HCT116 (cell line): ENCODE data around the gene MRPS27. TPM values are rescaled to one million over a fixed set of nuclear protein-coding genes. Genes with fewer than 3 reads are reported as not detected.

Experiments
- ATAC-seq: fragments of 200-7000 bp; cut with Tn5 transposase; 2 replicates; pipeline ENCODE4 v1.9.1; 2020; ENCODE audit warnings: mild to moderate bottlenecking, moderate library complexity
- BruUV-seq: library from RNA; stranded (reverse); fragments of 400-500 nt; replicated peaks from 2 replicates; lab custom pipeline; 2021; lab: Mats Ljungman, UMichigan
- CTCF ChIA-PET: fragments of 300-600 bp; sonication (Branson Sonifier 250); formaldehyde crosslinking; loops from one replicate; lab custom pipeline; 2021; ENCODE audit warnings: antibody characterized with exemption; lab: Charles Lee
- POLR2A ChIA-PET: fragments of 300-600, 350-600 bp; sonication (Branson Sonifier 250); formaldehyde crosslinking; loops from one replicate; lab custom pipeline; 2021; ENCODE audit warnings: antibody characterized with exemption; lab: Charles Lee
- RAD21 ChIA-PET, 2 experiments: fragments of 300-600 bp; sonication (Branson Sonifier 250); formaldehyde crosslinking; loops; one replicate each; lab custom pipeline; 2023; ENCODE audit warnings: low total read pairs in 2 of 2; ENCODE audit not compliant: uncharacterized antibody in 2 of 2, unreplicated experiment in 2 of 2, low non-redundant PET in 1 of 2; lab: Charles Lee
- DNase-seq: peaks from one replicate; pipeline ENCODE4 v3.0.0-alpha.2; 2010; ENCODE audit warnings: low read depth, low spot score
- H2AFZ ChIP-seq: fragments of 200-600 bp; shearing (Covaris generic), sonication (generic); 2 replicates; pipeline ENCODE4 v1.6.1; 2017; ENCODE audit warnings: low read depth, mixed run types, mixed read lengths, antibody characterized with exemption, low read length; ENCODE audit not compliant: poor library complexity, severe bottlenecking
- H3K27ac ChIP-seq: 2 replicates; pipeline ENCODE4 v1.5.1; 2012; ENCODE audit warnings: low read depth, low read length
- H3K27me3 ChIP-seq: fragments of 200-600 bp; sonication (generic); 2 replicates; pipeline ENCODE4 v1.6.1; 2016; ENCODE audit warnings: mixed run types, low read length, mixed read lengths; ENCODE audit not compliant: insufficient read depth
- H3K36me3 ChIP-seq, 2 experiments: fragments of 200-500 bp in 1 of 2; fragments of 200-600 bp in 1 of 2; sonication (Bioruptor generic) in 1 of 2; sonication (generic) in 1 of 2; 2 replicates each; pipeline versions ENCODE4 v1.5.1 to v1.6.1; 2014 to 2016; ENCODE audit warnings: low read length in 2 of 2, inconsistent platforms in 1 of 2, mixed read lengths in 1 of 2, mixed run types in 1 of 2; ENCODE audit not compliant: insufficient read depth in 2 of 2, control insufficient read depth in 1 of 2
- H3K4me1 ChIP-seq, 2 experiments: fragments of 200-600 bp in 1 of 2; sonication (generic) in 1 of 2; 2 replicates each; pipeline versions ENCODE4 v1.5.1 to v1.6.1; 2012 to 2017; ENCODE audit warnings: low read length in 2 of 2, inconsistent platforms in 1 of 2, mild to moderate bottlenecking in 1 of 2, mixed read lengths in 1 of 2, mixed run types in 1 of 2, moderate library complexity in 1 of 2; ENCODE audit not compliant: insufficient read depth in 2 of 2, control insufficient read depth in 1 of 2
- H3K4me2 ChIP-seq: fragments of 200-600 bp; sonication (generic); 2 replicates; pipeline ENCODE4 v1.6.1; 2017; ENCODE audit warnings: mixed run types, low read length, mixed read lengths
- H3K4me3 ChIP-seq, 2 experiments: fragments of 200-600 bp in 1 of 2; sonication (generic) in 1 of 2; replicated peaks in 1 of 2; 2 replicates each; pipeline ENCODE4 v1.5.1; 2011 to 2016; ENCODE audit warnings: low read length in 2 of 2, control low read depth in 1 of 2, low read depth in 1 of 2, mild to moderate bottlenecking in 1 of 2, mixed read lengths in 1 of 2, mixed run types in 1 of 2
- H3K79me2 ChIP-seq: fragments of 200-600 bp; sonication (generic); 2 replicates; pipeline ENCODE4 v1.6.1; 2017; ENCODE audit warnings: mild to moderate bottlenecking, mixed run types, low read length, moderate library complexity, mixed read lengths; ENCODE audit not compliant: insufficient read depth
- H3K9ac ChIP-seq: fragments of 200-600 bp; sonication (generic); 2 replicates; pipeline ENCODE4 v1.6.1; 2016; ENCODE audit warnings: low read length, mixed read lengths
- H3K9me2 ChIP-seq: fragments of 200-600 bp; sonication (generic), shearing (Covaris generic); 2 replicates; pipeline ENCODE4 v1.6.1; 2017; ENCODE audit warnings: mixed run types, mild to moderate bottlenecking, moderate library complexity; ENCODE audit not compliant: insufficient read depth
- H3K9me3 ChIP-seq, 2 experiments: fragments of 200-500 bp in 1 of 2; fragments of 200-600 bp in 1 of 2; sonication (Bioruptor generic) in 1 of 2; sonication (generic) in 1 of 2; 2 replicates each; pipeline ENCODE4 v1.6.1; 2014 to 2017; ENCODE audit warnings: low read length in 2 of 2, mixed read lengths in 2 of 2, inconsistent platforms in 1 of 2, low read depth in 1 of 2, mild to moderate bottlenecking in 1 of 2, mixed run types in 1 of 2, moderate library complexity in 1 of 2; ENCODE audit not compliant: control insufficient read depth in 1 of 2, insufficient read depth in 1 of 2
- H4K20me1 ChIP-seq: fragments of 200-600 bp; sonication (generic), shearing (Covaris generic); 2 replicates; pipeline ENCODE4 v1.6.1; 2017; ENCODE audit warnings: mixed run types, mild to moderate bottlenecking, moderate library complexity; ENCODE audit not compliant: insufficient read depth
- CBX3 ChIP-seq: IDR thresholded peaks from 2 replicates; pipeline ENCODE4 v1.6.1; 2012; ENCODE audit warnings: low read depth
- ELF1 ChIP-seq: IDR thresholded peaks from 2 replicates; pipeline ENCODE4 v1.6.1; 2012; ENCODE audit warnings: low read depth, borderline replicate concordance
- EZH2 ChIP-seq: fragments of 200-600 bp; sonication (generic); IDR thresholded peaks from 2 replicates; pipeline ENCODE4 v1.6.1; 2017; ENCODE audit warnings: antibody characterized with exemption, mixed run types
- EZH2phosphoT487 ChIP-seq: fragments of 200-600 bp; IDR thresholded peaks from 2 replicates; pipeline ENCODE4 v1.6.1; 2018; ENCODE audit warnings: antibody characterized with exemption, borderline replicate concordance
- JUND ChIP-seq: IDR thresholded peaks from 2 replicates; pipeline ENCODE4 v1.6.1; 2012
- POLR2A ChIP-seq: IDR thresholded peaks from 2 replicates; pipeline ENCODE4 v1.7.0; 2011; ENCODE audit warnings: borderline replicate concordance; ENCODE audit not compliant: insufficient read depth, insufficient read length; ENCODE audit errors: extremely low read depth
- REST ChIP-seq: IDR thresholded peaks from 2 replicates; pipeline ENCODE4 v1.6.1; 2012; ENCODE audit warnings: low read depth
- SIN3A ChIP-seq: IDR thresholded peaks from 2 replicates; pipeline ENCODE4 v1.6.1; 2012; ENCODE audit warnings: low read depth
- SP1 ChIP-seq: IDR thresholded peaks from 2 replicates; pipeline ENCODE4 v1.6.1; 2012; ENCODE audit warnings: low read depth
- SRF ChIP-seq: IDR thresholded peaks from 2 replicates; pipeline ENCODE4 v1.6.1; 2012; ENCODE audit warnings: low read depth
- ZBTB33 ChIP-seq: IDR thresholded peaks from 2 replicates; pipeline ENCODE4 v1.6.1; 2011; ENCODE audit warnings: mild to moderate bottlenecking, low read length, moderate library complexity; ENCODE audit not compliant: insufficient replicate concordance; ENCODE audit errors: extremely low read depth
- ZNF274 ChIP-seq: fragments of 200-500 bp; sonication (Bioruptor generic); IDR thresholded peaks from 2 replicates; pipeline ENCODE4 v1.6.1; 2014; ENCODE audit warnings: mild to moderate bottlenecking, low read depth, low read length, inconsistent platforms
- intact Hi-C: fragments of 100-400 bp; cut with micrococcal nuclease; formaldehyde crosslinking; loops from 2 replicates; pipeline ENCODE4 v1.10.0; 2022
- total RNA-seq: library from RNA; stranded (reverse); gene quantifications from one replicate; pipeline ENCODE4 v1.2.1, GENCODE V29; 2021; ENCODE audit not compliant: unreplicated experiment
- TF ChIP-seq, protein P1 (sequence below): IDR thresholded peaks from 2 replicates; pipeline ENCODE4 v1.6.1; 2012
- TF ChIP-seq, protein P2 (sequence below), 3 experiments: fragments of 200-600 bp in 1 of 3; sonication (generic) in 1 of 3; IDR thresholded peaks in 2 of 3; conservative IDR thresholded peaks in 1 of 3; 2 replicates each; pipeline ENCODE4 v1.5.1; 2012 to 2017; ENCODE audit warnings: low read depth in 2 of 3, low read length in 2 of 3, antibody characterized with exemption in 1 of 3, borderline replicate concordance in 1 of 3, control low read depth in 1 of 3, mild to moderate bottlenecking in 1 of 3, mixed read lengths in 1 of 3, mixed run types in 1 of 3, moderate library complexity in 1 of 3; ENCODE audit not compliant: insufficient read depth in 1 of 3

Gene MRPS27
- total RNA-seq, 1 experiment from 2014 or later = 113 TPM

DNA sequence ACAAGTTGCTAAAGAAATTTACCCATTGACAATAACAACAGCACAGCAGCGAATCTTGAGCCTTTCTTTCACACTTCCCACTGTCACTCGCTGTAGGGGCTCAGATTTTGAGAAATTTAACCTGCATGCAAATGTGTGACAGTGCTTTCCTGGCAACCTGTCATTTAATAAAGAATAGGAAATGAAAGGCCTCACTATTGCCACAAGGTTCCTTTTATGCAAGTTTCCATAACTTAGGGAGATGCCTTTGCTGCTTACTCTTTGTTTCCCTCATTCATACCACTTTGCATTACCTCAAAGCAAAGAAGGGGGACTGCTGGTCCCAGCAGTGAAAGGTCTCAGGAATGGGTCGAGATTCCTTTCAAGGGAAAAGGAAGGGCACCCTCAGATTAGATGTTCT, 49.7 kb upstream of the MRPS27 start (continued):
- TF ChIP-seq REST (no peak), EZH2 (no peak), EZH2phosphoT487 (no peak), SRF (no peak), SIN3A (no peak), JUND (no peak), ELF1 (no peak)
- TF ChIP-seq, protein P1, sequence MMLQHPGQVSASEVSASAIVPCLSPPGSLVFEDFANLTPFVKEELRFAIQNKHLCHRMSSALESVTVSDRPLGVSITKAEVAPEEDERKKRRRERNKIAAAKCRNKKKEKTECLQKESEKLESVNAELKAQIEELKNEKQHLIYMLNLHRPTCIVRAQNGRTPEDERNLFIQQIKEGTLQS = no peak

DNA sequence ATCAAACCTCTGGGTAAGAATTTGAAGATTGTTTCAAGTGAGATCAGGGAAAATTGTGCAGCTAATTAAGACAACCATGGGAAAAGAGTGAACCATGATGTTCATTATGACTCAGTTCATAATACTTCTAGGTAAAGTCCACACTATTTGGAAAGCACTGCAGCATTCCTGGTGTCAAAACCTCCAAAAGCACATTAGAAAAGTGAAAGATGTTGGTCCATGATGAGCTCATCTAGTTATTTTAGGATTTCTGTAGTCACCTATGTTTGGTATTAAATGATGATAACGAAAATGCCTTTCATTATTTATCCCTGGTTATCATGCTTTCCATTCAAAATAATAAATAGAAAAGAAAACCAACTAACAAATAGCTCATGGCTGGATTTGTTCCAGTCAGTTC, 49.3 kb upstream of the MRPS27 start:
- Histone ChIP-seq H3K27me3 (no peaks in the 10 kb centered on the region), H3K4me3 (no peak overlapping the region), H2AFZ (no peak overlapping the region), H3K9ac (no peak overlapping the region), H4K20me1 (no peaks in the 10 kb centered on the region), H3K36me3 (no peaks in the 10 kb centered on the region), H3K9me2 (no peaks in the 10 kb centered on the region), H3K79me2 (no peaks in the 10 kb centered on the region), H3K9me3 (no peaks in the 10 kb centered on the region), H3K27ac (no peak overlapping the region), H3K4me2 (no peak overlapping the region), H3K4me1 (peaks cover 0 to 4% of the 10 kb centered on the region in 2 experiments; a peak in 1 of 4 replicates)
- no TSS peak for BruUV-seq
- ATAC-seq (no peak), DNase-seq (no peak)
- CTCF ChIA-PET = no interaction called here
- intact Hi-C loops = loop anchor here (5.0 kb wide), 1 partner anchor 448 kb away; the partner anchor contains the start of gene TNPO1
- RAD21 ChIA-PET = no interaction called here
- POLR2A ChIA-PET = no interaction called here
- TF ChIP-seq REST = no peak
- no peak for TF ChIP-seq ZBTB33
- no peak for TF ChIP-seq ZNF274
- TF ChIP-seq, protein P2, sequence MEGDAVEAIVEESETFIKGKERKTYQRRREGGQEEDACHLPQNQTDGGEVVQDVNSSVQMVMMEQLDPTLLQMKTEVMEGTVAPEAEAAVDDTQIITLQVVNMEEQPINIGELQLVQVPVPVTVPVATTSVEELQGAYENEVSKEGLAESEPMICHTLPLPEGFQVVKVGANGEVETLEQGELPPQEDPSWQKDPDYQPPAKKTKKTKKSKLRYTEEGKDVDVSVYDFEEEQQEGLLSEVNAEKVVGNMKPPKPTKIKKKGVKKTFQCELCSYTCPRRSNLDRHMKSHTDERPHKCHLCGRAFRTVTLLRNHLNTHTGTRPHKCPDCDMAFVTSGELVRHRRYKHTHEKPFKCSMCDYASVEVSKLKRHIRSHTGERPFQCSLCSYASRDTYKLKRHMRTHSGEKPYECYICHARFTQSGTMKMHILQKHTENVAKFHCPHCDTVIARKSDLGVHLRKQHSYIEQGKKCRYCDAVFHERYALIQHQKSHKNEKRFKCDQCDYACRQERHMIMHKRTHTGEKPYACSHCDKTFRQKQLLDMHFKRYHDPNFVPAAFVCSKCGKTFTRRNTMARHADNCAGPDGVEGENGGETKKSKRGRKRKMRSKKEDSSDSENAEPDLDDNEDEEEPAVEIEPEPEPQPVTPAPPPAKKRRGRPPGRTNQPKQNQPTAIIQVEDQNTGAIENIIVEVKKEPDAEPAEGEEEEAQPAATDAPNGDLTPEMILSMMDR (IDR thresholded peaks at IDR 0.05 in 2 of 3, conservative IDR thresholded peaks at IDR 0.05 in 1 of 3; ENCODE audit: borderline replicate concordance in 1 of 3, insufficient read depth in 1 of 3, low read depth in 2 of 3, low read length in 2 of 3) = no peak
- no peak for TF ChIP-seq ELF1
- no peak for TF ChIP-seq POLR2A
- TF ChIP-seq CBX3 = no peak
- TF ChIP-seq SRF = no peak
- no peak for TF ChIP-seq SP1
